ENCODE data around the gene RIT1.
"Not testable (repeated sequence)": the region's sequence is repeated elsewhere in the genome, so short reads cannot be mapped to it uniquely, and the experiment has no call there.

Gene RIT1

DNA sequence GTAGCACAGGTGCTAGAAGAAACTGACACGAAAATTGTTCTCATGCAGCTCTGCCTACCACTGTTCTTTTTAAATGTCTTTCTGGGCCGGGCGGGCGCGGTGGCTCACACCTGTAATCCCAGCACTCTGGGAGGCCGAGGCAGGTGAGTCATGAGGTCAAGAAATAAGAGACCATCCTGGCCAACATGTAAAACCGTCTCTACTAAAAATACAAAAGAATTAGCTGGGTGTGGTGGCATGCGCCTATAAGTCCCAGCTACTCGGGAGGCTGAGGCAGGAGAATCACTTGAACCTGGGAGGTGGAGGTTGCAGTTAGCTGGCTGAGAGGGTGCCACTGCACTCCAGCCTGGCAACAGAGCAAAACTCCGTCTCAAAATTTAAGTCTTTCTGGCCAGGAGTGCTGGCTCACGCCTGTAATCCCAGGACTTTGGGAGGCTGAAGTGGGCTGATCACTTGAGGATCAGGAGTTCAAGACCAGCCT is 947 bp upstream of the RIT1 start:
- Mint-ChIP-seq H3K4me1 (peaks cover 28% of the 10 kb centered on the region), H3K27ac (peak overlapping the region; percentile 93), H3K4me3 (peak overlapping the region; percentile 92), H3K27me3 (no peaks in the 10 kb centered on the region), H3K9me3 (no peaks in the 10 kb centered on the region), H3K36me3 (peaks cover 14% of the 10 kb centered on the region)

DNA sequence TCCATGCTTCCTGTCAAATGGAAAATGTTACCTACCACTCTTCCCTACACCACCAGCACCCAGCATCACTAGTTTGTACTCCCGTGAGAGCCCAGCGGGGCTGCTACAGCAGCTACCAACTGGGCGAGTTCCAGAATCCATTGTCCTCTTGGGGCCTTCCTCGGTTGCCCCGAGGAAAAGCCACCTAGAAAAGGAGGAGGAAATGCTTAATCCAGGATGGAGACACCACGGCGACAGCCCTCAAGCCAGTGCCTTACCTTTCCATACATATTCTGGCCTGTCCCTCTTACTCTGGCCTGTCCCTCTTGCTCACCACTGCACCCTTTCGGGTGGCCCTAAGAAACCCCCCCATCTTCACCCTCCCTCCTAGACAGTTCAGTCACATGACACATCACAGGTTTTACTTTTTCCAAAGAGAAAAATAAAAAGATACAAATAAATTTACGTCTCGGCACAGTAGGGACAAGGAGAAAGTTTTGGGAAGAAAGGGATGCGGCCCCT is 478 bp downstream of the RIT1 start:
- Mint-ChIP-seq H3K27me3 (no peaks in the 10 kb centered on the region), H3K27ac (peak overlapping the region; percentile 85), H3K4me3 (peak overlapping the region; percentile 92), H3K4me1 (peaks cover 28% of the 10 kb centered on the region), H3K9me3 (no peaks in the 10 kb centered on the region), H3K36me3 (peaks cover 8% of the 10 kb centered on the region)

DNA sequence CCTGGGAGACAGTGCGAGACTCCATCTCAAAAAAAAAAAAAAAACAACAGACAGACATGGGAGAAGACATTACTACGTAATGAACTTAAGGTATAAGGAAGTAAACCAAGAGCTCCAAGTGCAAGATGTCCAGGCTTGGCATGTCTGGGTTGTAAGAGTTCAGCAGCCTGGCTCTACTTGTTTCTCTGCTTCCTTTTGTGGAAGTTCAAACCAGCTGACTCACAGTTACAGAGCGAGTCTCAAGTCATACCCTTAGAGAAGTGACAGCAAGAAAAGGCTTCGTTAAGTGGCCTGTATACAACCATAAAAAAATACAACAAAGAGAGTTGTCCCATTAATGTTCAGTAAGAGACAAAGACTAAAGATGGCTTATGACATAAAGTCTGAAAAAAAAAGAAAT is 1.3 kb downstream of the RIT1 start:
- H3K36me3 Mint-ChIP-seq, result peaks cover 8% of the 10 kb centered on the region
- H3K9me3 Mint-ChIP-seq, result no peaks in the 10 kb centered on the region
- H3K27ac Mint-ChIP-seq, result peak overlapping the region; percentile 87
- peaks cover 28% of the 10 kb centered on the region for H3K4me1 Mint-ChIP-seq
- peak overlapping the region; percentile 92 for H3K4me3 Mint-ChIP-seq
- H3K27me3 Mint-ChIP-seq, result no peaks in the 10 kb centered on the region

DNA sequence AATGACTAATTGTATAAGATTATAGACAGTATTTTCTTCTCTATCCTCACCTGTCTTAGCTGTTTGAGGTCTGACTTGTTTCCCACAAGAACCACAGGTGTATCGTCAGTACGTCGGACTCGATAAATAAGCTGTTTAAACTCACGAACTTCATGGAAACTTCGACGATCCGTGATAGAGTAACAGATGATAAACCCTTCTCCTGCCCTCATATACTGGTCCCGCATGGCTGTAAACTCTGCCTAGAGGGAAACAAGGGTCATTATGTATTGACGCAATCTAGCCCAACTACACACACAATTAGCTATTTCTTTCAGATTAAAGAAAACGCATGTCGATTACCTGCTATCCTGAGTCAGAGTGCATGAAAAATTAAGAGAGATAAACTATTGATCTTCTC is 6.9 kb downstream of the RIT1 start:
- H3K27me3 Mint-ChIP-seq, result no peaks in the 10 kb centered on the region
- H3K27ac Mint-ChIP-seq, result no peak overlapping the region
- peaks cover 8% of the 10 kb centered on the region for H3K4me1 Mint-ChIP-seq
- H3K9me3 Mint-ChIP-seq, result no peaks in the 10 kb centered on the region
- no peak overlapping the region for H3K4me3 Mint-ChIP-seq
- peaks cover 3% of the 10 kb centered on the region for H3K36me3 Mint-ChIP-seq

DNA sequence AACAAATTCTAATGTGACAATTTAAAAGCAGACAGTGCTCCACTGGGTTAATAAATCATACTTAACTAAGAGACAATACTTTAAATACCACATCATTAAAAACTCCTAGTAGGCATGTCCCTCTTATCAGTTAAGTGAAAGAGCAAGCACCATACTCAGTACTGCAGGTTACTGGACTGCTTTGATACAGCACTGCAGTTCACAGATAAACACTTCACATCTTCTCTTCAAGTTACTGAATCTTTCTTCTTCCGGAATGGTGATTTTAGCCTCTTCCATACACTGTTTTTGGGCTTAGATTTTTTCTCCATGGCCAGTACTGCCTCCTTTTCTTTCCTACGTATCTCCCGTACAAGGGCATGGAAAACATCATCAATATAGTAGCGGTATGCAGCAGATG is 11.0 kb downstream of the RIT1 start:
- no peak overlapping the region for H3K4me3 Mint-ChIP-seq
- peaks cover 8% of the 10 kb centered on the region for H3K36me3 Mint-ChIP-seq
- no peaks in the 10 kb centered on the region for H3K27me3 Mint-ChIP-seq
- H3K4me1 Mint-ChIP-seq, result peaks cover 10% of the 10 kb centered on the region
- H3K27ac Mint-ChIP-seq, result no peak overlapping the region
- no peaks in the 10 kb centered on the region for H3K9me3 Mint-ChIP-seq

DNA sequence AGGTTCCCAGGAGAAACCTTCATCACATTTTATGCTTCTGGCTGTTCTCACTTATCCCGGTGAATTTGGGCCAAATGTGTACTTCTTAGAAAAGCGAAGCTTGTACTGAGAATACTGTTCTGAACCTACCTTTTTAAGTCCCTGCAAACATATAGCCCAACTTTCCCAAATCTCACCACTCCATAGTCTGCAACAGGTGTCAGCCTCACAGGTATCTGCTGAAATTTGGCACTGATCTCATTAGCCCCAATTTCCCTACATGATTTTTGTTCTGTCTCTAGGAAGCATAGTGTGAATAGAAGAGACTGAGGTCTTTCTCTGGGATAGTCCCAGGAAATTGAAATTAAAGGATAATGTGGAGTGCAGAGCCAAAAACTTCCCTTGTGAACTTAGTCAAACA is 11.5 kb downstream of the RIT1 start:
- Mint-ChIP-seq H3K4me3 (no peak overlapping the region), H3K36me3 (peaks cover 8% of the 10 kb centered on the region), H3K4me1 (peaks cover 10% of the 10 kb centered on the region), H3K27me3 (no peaks in the 10 kb centered on the region), H3K9me3 (no peaks in the 10 kb centered on the region), H3K27ac (no peak overlapping the region)

DNA sequence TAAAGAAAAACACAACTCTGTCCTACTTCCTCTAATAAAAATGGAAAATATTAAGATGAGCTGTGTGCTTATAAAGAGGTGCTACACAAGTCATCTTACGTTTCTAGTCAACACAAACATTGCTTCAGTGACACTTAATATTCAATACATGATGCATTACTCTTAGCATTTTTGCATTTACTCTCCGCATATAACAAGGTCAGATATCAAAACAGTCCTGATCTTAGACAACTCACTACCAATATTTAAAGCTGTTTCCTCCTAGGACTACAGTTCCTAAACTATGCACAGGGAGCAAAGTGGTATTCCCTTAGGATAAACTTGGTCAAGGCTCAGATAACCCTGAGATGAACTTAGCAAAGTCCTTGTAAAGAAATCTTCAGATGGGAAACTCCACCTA is 12.3 kb downstream of the RIT1 start:
- peaks cover 6% of the 10 kb centered on the region for H3K36me3 Mint-ChIP-seq
- no peaks in the 10 kb centered on the region for H3K27me3 Mint-ChIP-seq
- H3K27ac Mint-ChIP-seq, result no peak overlapping the region
- H3K4me1 Mint-ChIP-seq, result peaks cover 8% of the 10 kb centered on the region
- H3K9me3 Mint-ChIP-seq, result no peaks in the 10 kb centered on the region
- H3K4me3 Mint-ChIP-seq, result no peak overlapping the region

DNA sequence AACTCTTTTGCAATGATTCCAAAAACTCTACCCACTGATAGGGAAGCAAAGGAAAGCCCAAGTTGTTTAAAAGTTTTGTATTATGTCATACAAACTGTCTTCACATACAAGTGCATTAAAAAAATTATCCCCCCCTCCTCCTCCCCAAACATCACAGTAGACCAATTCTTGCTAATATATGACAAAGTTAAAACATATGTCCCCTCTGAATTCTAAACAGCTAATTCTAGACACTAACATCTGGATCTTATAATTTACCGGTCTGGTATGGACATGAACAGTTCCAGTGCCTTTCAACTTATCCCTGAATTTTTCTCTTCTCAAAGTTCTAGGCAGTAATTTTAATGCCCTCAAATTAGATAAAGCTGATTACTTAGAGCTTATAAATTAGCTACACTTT is 13.4 kb downstream of the RIT1 start:
- Mint-ChIP-seq H3K27me3 (no peaks in the 10 kb centered on the region), H3K36me3 (peaks cover 6% of the 10 kb centered on the region), H3K27ac (peak overlapping the region; percentile 65), H3K9me3 (no peaks in the 10 kb centered on the region), H3K4me3 (no peak overlapping the region), H3K4me1 (peaks cover 18% of the 10 kb centered on the region)

DNA sequence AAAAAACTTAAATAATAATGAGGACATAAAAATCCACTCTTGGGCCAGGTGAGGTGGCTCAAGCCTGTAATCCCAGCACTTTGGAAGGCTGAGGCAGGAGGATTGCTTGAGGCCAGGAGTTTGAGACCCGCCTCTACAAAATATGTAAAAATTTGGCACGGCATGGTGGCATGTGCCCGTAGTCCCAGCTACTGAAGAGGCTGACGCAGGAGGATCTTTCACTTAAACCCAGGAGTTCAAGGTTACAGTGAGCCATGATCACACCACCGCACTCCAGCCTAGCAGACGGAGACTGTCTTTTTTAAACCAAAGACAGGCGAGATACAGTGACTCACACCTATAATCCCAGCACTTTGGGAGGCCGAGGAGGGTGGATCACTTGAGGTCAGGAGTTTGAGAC is 14.7 kb downstream of the RIT1 start:
- peaks cover 18% of the 10 kb centered on the region for H3K4me1 Mint-ChIP-seq
- not testable (repeated sequence) for H3K4me3 Mint-ChIP-seq, H3K36me3 Mint-ChIP-seq, H3K27me3 Mint-ChIP-seq, H3K27ac Mint-ChIP-seq, H3K9me3 Mint-ChIP-seq

DNA sequence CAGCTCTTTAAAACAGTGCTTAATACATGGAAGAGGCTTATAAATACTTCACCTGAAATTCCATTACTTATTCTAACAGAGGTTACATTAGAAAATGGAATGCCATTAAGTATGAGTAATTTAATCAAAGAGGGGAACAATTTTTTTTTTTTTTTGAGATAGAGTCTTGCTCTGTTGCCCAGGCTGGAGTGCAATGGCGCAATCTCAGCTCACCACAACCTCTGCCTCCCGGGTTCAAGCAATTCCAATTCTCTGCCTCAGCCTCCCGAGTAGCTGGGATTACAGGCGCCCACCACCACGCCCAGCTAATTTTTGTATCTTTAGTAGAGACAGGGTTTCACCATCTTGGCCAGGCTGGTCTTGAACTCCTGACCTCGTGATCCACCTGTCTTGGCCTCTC is 15.5 kb downstream of the RIT1 start:
- not testable (repeated sequence) for H3K27me3 Mint-ChIP-seq, H3K36me3 Mint-ChIP-seq, H3K27ac Mint-ChIP-seq, H3K4me3 Mint-ChIP-seq, H3K9me3 Mint-ChIP-seq
- peaks cover 18% of the 10 kb centered on the region for H3K4me1 Mint-ChIP-seq

DNA sequence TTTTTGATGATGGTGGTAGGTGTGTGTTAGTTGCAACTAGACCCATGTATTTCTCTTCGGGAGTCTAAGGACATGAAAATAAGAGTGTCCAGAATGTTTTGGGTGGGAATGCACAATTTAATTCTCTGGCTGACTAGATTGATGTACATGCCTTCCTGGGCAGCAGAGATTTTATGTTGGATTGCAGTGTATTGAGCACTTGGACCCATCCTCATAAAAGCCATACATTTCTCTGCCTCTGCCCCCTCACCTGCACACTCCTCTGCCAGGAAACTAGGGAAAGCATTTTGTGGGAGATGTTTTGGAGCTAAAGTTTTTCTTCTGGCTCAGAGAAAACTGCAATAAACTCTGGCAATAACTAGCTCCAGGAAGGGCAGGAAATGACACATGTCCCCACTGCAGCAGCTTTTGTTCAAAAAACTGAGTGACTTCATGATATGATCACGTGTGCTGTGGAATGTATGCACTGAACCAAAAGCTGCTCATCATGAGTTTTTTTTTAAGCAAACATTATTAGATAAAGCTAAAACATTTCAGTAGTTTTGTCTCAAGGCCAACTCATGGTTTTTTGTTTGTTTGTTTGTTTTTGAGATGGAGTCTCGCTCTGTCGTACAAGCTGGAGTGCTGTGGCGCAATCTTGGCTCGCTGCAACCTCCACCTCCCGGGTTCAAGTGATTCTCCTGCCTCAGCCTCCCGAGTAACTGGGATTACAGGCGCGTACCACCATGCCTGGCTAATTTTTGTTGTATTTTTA is 17.6 kb downstream of the RIT1 start:
- Mint-ChIP-seq H3K27ac (no peak overlapping the region), H3K27me3 (no peaks in the 10 kb centered on the region), H3K36me3 (peaks cover 5% of the 10 kb centered on the region), H3K4me1 (peaks cover 18% of the 10 kb centered on the region), H3K9me3 (no peaks in the 10 kb centered on the region), H3K4me3 (no peak overlapping the region)

DNA sequence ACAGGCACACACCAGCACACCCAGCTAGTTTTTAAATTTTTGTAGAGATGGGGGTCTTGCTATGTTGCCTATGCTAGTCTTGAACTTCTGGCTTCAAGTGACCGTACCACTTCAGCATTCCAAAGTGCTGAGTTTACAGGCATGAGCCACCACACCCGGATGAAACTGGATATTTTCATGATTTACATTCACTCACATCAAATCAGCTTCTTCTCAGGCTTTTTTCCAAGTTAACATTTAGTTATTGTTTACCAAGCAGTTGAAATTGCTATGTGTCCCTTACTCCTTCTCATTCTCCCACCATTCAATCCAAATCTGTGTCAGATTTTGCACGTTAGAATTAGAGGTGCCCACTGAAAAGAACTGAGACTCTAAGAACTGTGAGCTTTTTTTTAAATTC is 18.4 kb downstream of the RIT1 start:
- Mint-ChIP-seq H3K27me3 (no peaks in the 10 kb centered on the region), H3K27ac (no peak overlapping the region), H3K4me3 (no peak overlapping the region)

DNA sequence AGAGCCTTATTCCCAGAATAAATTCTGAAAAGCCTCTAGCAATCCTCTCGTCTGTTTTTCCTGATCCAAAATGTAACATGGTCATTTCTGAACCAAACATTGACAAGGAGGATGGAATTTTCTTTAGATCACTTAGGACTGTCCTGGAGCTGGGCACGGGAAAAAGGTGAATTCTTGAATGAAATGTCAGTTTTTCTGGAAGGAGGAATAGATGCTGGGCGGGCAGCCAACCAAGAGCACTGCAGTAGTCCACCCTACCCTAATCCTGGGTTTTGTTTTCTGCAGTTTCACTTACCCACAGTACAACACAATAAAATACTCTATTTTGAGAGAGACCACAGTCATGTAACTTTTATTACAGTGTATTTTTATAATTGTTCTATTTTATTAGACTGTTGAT is 20.9 kb downstream of the RIT1 start:
- H3K4me3 Mint-ChIP-seq, result no peak overlapping the region
- H3K9me3 Mint-ChIP-seq, result no peaks in the 10 kb centered on the region
- H3K27me3 Mint-ChIP-seq, result no peaks in the 10 kb centered on the region
- H3K36me3 Mint-ChIP-seq, result no peaks in the 10 kb centered on the region
- H3K27ac Mint-ChIP-seq, result no peak overlapping the region
- peaks cover 11% of the 10 kb centered on the region for H3K4me1 Mint-ChIP-seq

More for the DNA sequence above, 18.4 kb downstream of the RIT1 start:
- Mint-ChIP-seq H3K4me1 (peaks cover 15% of the 10 kb centered on the region), H3K9me3 (no peaks in the 10 kb centered on the region), H3K36me3 (peaks cover 3% of the 10 kb centered on the region)

DNA sequence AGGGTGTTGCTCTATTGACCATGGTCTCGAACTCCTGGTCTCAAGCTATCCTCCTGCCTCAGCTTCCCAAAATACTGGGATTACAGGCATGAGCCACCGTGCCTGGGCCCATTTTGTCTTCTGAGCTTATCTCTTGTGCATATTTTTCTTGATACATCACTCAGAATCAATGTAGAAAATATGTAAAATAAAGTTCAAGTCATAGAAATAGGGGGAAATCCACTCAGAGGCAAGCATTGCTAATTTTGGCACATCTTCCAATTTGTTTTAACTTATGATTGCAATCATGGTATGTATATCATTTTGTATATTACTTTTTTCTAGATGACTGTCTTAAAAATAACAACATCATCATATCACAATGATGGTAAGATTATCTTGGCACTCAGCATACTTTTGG is 21.6 kb downstream of the RIT1 start:
- Mint-ChIP-seq H3K27me3 (no peaks in the 10 kb centered on the region), H3K36me3 (no peaks in the 10 kb centered on the region), H3K4me3 (no peak overlapping the region), H3K27ac (no peak overlapping the region), H3K9me3 (no peaks in the 10 kb centered on the region), H3K4me1 (peaks cover 11% of the 10 kb centered on the region)

DNA sequence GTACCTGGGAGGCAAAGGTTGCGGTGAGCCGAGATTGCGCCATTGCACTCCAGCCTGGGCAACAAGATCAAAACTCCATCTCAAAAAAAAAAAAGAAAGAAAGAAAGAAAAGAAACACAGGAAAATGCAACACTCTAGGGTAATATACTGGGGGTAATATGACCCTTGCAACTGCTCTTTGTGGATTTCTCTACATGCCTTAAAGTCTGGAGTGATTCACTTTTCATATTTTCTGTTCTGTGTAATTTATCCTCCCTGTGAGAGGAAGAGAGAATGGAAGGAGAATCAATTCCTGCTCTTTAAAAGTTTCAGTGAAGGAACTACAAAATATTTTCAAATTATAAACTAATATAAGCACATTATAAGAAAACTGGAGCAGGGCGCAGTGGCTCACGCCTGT is 22.7 kb downstream of the RIT1 start:
- no peaks in the 10 kb centered on the region for H3K36me3 Mint-ChIP-seq
- no peak overlapping the region for H3K27ac Mint-ChIP-seq
- peaks cover 6% of the 10 kb centered on the region for H3K4me1 Mint-ChIP-seq
- H3K4me3 Mint-ChIP-seq, result no peak overlapping the region
- H3K27me3 Mint-ChIP-seq, result no peaks in the 10 kb centered on the region
- no peaks in the 10 kb centered on the region for H3K9me3 Mint-ChIP-seq

DNA sequence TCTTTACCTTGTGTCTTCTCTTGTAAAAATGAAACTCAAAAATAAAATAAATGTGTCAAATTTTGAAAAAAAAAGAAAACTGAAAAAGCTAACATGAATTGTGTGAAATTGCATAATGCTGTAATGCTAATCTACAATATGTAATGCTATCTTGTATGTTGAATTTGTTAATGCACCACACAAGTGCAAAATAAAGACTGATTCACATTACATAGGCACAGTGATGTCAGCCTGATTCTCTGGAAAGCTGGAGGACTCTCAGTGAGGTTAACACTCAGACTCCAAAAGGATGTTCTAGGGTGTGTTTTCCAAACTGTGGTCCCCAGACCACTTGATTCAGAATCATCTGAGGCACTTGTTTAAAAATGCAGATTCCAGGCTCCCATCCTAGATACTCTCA is 26.2 kb downstream of the RIT1 start:
- Mint-ChIP-seq H3K4me1 (no peaks in the 10 kb centered on the region), H3K36me3 (no peaks in the 10 kb centered on the region), H3K27ac (no peak overlapping the region), H3K9me3 (no peaks in the 10 kb centered on the region), H3K4me3 (no peak overlapping the region), H3K27me3 (no peaks in the 10 kb centered on the region)
